ENCODE results near the gene ITGA8.

ITGA8 gene

DNA sequence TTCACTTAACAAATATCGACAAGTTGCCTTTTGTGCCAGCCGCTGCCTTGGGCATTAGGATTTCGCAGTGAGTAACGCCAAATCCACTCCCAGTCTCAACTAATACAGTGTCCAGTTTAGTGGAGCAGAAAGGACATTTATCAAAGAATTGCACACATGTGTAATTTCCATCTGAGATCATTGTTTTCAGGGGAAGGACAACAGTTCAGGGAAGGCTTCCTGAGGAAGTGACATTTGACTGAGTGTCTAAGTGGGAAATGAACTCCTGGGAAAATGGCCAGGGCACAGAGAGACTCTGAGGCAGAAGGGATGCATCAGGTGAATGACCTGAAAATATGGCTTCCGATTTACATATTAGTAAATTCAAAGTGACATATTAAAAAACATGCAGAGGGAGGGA lies 89.4 kb downstream of the ITGA8 start:
- no peak for DNase-seq
- TF ChIP-seq GATA1 (IDR thresholded peaks at IDR 0.05; ENCODE audit: low read depth, low read length) (no peak), POLR2A (IDR thresholded peaks at IDR 0.05; ENCODE audit: low read length) (no peak)

GRCh38 chr10:15627617-15628196 lies 92.0 kb downstream of the ITGA8 start:
- TF ChIP-seq POLR2A (IDR thresholded peaks at IDR 0.05; ENCODE audit: low read length) (no peak), GATA1 (IDR thresholded peaks at IDR 0.05; ENCODE audit: low read depth, low read length) (no peak)
- no peak for DNase-seq

GRCh38 chr10:15626937-15627336 lies 92.8 kb downstream of the ITGA8 start:
- no peak for DNase-seq
- TF ChIP-seq POLR2A (IDR thresholded peaks at IDR 0.05; ENCODE audit: low read length) (no peak), GATA1 (IDR thresholded peaks at IDR 0.05; ENCODE audit: low read depth, low read length) (no peak)

DNA sequence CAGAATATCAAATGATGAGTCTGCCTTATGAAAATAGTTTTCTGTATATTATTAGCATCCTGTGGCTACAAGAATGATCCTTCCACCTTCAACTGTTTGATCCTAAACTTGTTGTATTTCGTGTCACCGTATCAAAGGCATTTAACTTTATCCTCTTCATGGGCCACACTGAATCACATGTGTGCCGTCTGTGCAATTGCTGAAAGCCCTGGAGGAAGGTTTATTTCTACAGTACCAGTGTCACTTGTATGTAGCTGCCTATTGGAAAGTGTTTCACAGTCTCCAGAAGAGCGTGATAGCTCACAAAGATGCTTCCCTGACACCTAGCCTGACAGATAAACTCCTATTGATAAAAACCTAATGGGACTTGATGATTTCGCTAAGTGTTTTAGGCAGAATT lies 94.5 kb downstream of the ITGA8 start:
- no peak for TF ChIP-seq POLR2A (IDR thresholded peaks at IDR 0.05; ENCODE audit: low read length)
- no peak for TF ChIP-seq GATA1 (IDR thresholded peaks at IDR 0.05; ENCODE audit: low read depth, low read length)
- DNase-seq: no peak

- DNase-seq: no peak
- TF ChIP-seq GATA1 (IDR thresholded peaks at IDR 0.05; ENCODE audit: low read depth, low read length) (no peak), POLR2A (IDR thresholded peaks at IDR 0.05; ENCODE audit: low read length) (no peak)
These were observed 95.1 kb downstream of the ITGA8 start for GRCh38 chr10:15624401-15625196.

- DNase-seq: no peak
- TF ChIP-seq GATA1 (IDR thresholded peaks at IDR 0.05; ENCODE audit: low read depth, low read length): no peak
- TF ChIP-seq POLR2A (IDR thresholded peaks at IDR 0.05; ENCODE audit: low read length): no peak
These were observed 98.7 kb downstream of the ITGA8 start for GRCh38 chr10:15620836-15621515.

GRCh38 chr10:15620337-15620736 lies 99.4 kb downstream of the ITGA8 start:
- no peak for DNase-seq
- no peak for TF ChIP-seq POLR2A (IDR thresholded peaks at IDR 0.05; ENCODE audit: low read length)
- TF ChIP-seq GATA1 (IDR thresholded peaks at IDR 0.05; ENCODE audit: low read depth, low read length): no peak

DNA sequence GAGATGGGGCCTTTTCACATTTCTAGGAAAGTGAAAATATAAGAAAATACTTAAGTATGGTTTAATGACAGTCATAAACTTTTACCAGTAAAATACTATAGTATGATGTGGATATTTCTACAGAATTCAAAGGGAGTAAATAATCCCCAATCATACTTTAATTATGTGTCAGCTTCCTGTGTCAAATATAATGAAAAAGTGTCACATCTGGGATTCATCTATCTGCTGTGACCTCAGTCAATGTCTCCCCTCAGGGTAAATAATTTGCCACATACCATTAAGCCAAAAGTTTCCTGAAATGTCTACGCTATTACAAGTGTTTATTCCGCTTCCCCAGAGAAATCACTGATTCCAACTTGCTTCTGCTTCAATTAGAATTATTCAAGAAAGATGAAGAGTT lies 110.5 kb downstream of the ITGA8 start:
- DNase-seq: no peak
- no peak for TF ChIP-seq GATA1 (IDR thresholded peaks at IDR 0.05; ENCODE audit: low read depth, low read length)
- no peak for TF ChIP-seq POLR2A (IDR thresholded peaks at IDR 0.05; ENCODE audit: low read length)

- no peak for DNase-seq
These were observed 113.3 kb downstream of the ITGA8 start for GRCh38 chr10:15606377-15606776.

GRCh38 chr10:15605740-15606369 lies 113.9 kb downstream of the ITGA8 start:
- no peak for TF ChIP-seq POLR2A (IDR thresholded peaks at IDR 0.05; ENCODE audit: low read length)
- TF ChIP-seq GATA1 (IDR thresholded peaks at IDR 0.05; ENCODE audit: low read depth, low read length): no peak
- no peak for DNase-seq

More at GRCh38 chr10:15606377-15606776, 113.3 kb downstream of the ITGA8 start:
- TF ChIP-seq GATA1 (IDR thresholded peaks at IDR 0.05; ENCODE audit: low read depth, low read length): no peak
- no peak for TF ChIP-seq POLR2A (IDR thresholded peaks at IDR 0.05; ENCODE audit: low read length)

- no peak for DNase-seq
- no peak for TF ChIP-seq POLR2A (IDR thresholded peaks at IDR 0.05; ENCODE audit: low read length)
- TF ChIP-seq GATA1 (IDR thresholded peaks at IDR 0.05; ENCODE audit: low read depth, low read length): no peak
These were observed 116.2 kb downstream of the ITGA8 start for GRCh38 chr10:15603446-15604011.

GRCh38 chr10:15601819-15602218 lies 117.9 kb downstream of the ITGA8 start:
- no peak for DNase-seq
- TF ChIP-seq GATA1 (IDR thresholded peaks at IDR 0.05; ENCODE audit: low read depth, low read length) (no peak), POLR2A (IDR thresholded peaks at IDR 0.05; ENCODE audit: low read length) (no peak)

DNA sequence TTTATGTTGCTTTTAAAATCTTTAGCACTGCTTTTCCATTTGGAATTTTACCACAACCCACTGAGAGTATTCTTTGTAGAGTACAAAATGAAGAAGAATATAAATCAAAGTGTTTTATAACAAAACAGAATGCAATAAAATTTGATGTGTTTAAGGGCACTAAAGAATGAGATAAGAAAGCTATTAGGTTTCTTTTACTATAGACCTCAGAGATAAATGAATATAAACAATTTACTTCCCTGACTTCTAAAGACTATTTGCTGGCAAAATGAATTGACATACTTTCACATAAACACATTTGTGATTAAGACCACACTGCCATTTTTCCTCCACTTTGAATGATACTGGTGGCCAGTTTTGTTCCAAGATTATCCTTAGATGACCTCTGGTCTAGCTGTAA lies 124.5 kb downstream of the ITGA8 start:
- TF ChIP-seq POLR2A (IDR thresholded peaks at IDR 0.05; ENCODE audit: low read length) (no peak), GATA1 (IDR thresholded peaks at IDR 0.05; ENCODE audit: low read depth, low read length) (no peak)
- no peak for DNase-seq

DNA sequence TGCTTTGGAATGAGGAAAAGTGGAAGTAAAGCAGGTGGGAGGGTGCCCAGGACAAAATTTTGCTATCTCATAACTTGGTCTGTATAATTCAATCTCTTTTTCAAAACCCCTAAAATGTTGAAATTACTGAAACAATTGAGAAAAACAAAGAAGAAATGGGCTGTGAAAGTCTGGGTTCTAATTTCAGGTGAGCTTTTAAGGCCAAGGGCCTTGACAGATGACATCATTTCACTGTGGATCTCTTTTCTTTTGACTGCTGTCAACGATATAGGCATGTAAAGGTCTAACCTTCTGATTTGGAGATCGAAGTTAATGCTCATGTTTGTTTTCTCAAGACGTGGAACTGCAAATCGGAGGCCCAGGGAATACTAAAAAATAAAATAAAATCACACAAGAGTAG lies 127.8 kb downstream of the ITGA8 start:
- TF ChIP-seq GATA1 (IDR thresholded peaks at IDR 0.05; ENCODE audit: low read depth, low read length) (no peak), POLR2A (IDR thresholded peaks at IDR 0.05; ENCODE audit: low read length) (no peak)
- DNase-seq: no peak

All from erythroblast (primary cell).